SK-N-SH treated with all-trans-retinoic acid at 6 μM for 48 hours (cell line): ENCODE measurements around the gene TNPO2.

ENCODE experiments used
- ATAC-seq: fragments of 200-7000 bp; cut with Tn5 transposase; 3 replicates; pipeline ENCODE4 v1.9.1; 2020; ENCODE audit warnings: mild to moderate bottlenecking, moderate library complexity
- ARNTL ChIP-seq: fragments of 450-650 bp; formaldehyde crosslinking; IDR thresholded peaks from 2 replicates; pipeline ENCODE4 v1.5.0; 2020; ENCODE audit warnings: low read depth, mild to moderate bottlenecking, moderate library complexity, borderline replicate concordance
- BACH2 ChIP-seq: fragments of 250-450 bp; sonication (Bioruptor Pico); IDR thresholded peaks from 2 replicates; pipeline ENCODE4 v1.9.0; 2021; ENCODE audit warnings: mild to moderate bottlenecking, borderline replicate concordance
- CREB5 ChIP-seq: fragments of 250-450 bp; sonication (Bioruptor Pico); IDR thresholded peaks from 2 replicates; pipeline ENCODE4 v1.5.1; 2020; ENCODE audit warnings: low read depth, mild to moderate bottlenecking, moderate library complexity
- CSDC2 ChIP-seq: fragments of 250-450 bp; sonication (Bioruptor Pico); IDR thresholded peaks from 2 replicates; pipeline ENCODE4 v1.5.0; 2020; ENCODE audit warnings: mild to moderate bottlenecking, moderate library complexity
- CSRNP3 ChIP-seq: fragments of 250-450 bp; sonication (Bioruptor Pico); IDR thresholded peaks from 2 replicates; pipeline ENCODE4 v1.5.1; 2021; ENCODE audit warnings: mild to moderate bottlenecking, moderate library complexity
- ESRRG ChIP-seq: fragments of 250-450 bp; sonication (Bioruptor Pico); IDR thresholded peaks from 2 replicates; pipeline ENCODE4 v1.6.1; 2021; ENCODE audit warnings: mild to moderate bottlenecking
- GLIS3 ChIP-seq: fragments of 250-450 bp; sonication (Bioruptor Pico); IDR thresholded peaks from 2 replicates; pipeline ENCODE4 v1.5.0; 2020; ENCODE audit warnings: mild to moderate bottlenecking, moderate library complexity
- ISL1 ChIP-seq: fragments of 250-450 bp; sonication (Bioruptor Pico); IDR thresholded peaks from 2 replicates; pipeline ENCODE4 v2.1.2; 2022; ENCODE audit warnings: mild to moderate bottlenecking, moderate library complexity
- OSR1 ChIP-seq: fragments of 250-450 bp; sonication (Bioruptor Pico); IDR thresholded peaks from 2 replicates; pipeline ENCODE4 v1.8.0; 2022; ENCODE audit warnings: moderate library complexity, mild to moderate bottlenecking, inconsistent platforms
- POU6F1 ChIP-seq: fragments of 250-450 bp; sonication (Bioruptor Pico); IDR thresholded peaks from 2 replicates; pipeline ENCODE4 v1.8.0; 2021; ENCODE audit warnings: low read depth, mild to moderate bottlenecking, moderate library complexity, borderline replicate concordance
- PPARA ChIP-seq: fragments of 250-450 bp; sonication (Bioruptor Pico); IDR thresholded peaks from 2 replicates; pipeline ENCODE4 v1.5.0; 2020; ENCODE audit warnings: mild to moderate bottlenecking, borderline replicate concordance
- RARB ChIP-seq: fragments of 250-450 bp; sonication (Bioruptor Pico); IDR thresholded peaks from 2 replicates; pipeline ENCODE4 v1.8.0; 2021; ENCODE audit warnings: mild to moderate bottlenecking, moderate library complexity
- SNAI2 ChIP-seq: fragments of 250-450 bp; sonication (Bioruptor Pico); IDR thresholded peaks from 2 replicates; pipeline ENCODE4 v1.5.0; 2020; ENCODE audit warnings: mild to moderate bottlenecking, moderate library complexity
- TCF4 ChIP-seq: fragments of 250-450 bp; sonication (Bioruptor Pico); IDR thresholded peaks from 2 replicates; pipeline ENCODE4 v1.8.0; 2021; ENCODE audit warnings: mild to moderate bottlenecking, moderate library complexity, borderline replicate concordance
- TOX ChIP-seq: fragments of 250-450 bp; sonication (Bioruptor Pico); IDR thresholded peaks from 2 replicates; pipeline ENCODE4 v1.8.0; 2021; ENCODE audit warnings: mild to moderate bottlenecking, moderate library complexity, borderline replicate concordance
- TSHZ2 ChIP-seq: fragments of 250-450 bp; sonication (Bioruptor Pico); IDR thresholded peaks from 2 replicates; pipeline ENCODE4 v1.5.0; 2020; ENCODE audit warnings: mild to moderate bottlenecking, moderate library complexity
- ZC3H10 ChIP-seq: fragments of 250-450 bp; sonication (Bioruptor Pico); IDR thresholded peaks from 2 replicates; pipeline ENCODE4 v1.5.1; 2021; ENCODE audit warnings: mild to moderate bottlenecking, moderate library complexity
- ZFP30 ChIP-seq: fragments of 450-650 bp; formaldehyde crosslinking; IDR thresholded peaks from 2 replicates; pipeline ENCODE4 v1.5.0; 2022; ENCODE audit warnings: mild to moderate bottlenecking, moderate library complexity
- ZNF70 ChIP-seq: fragments of 450-650 bp; formaldehyde crosslinking; IDR thresholded peaks from 2 replicates; pipeline ENCODE4 v1.5.0; 2020; ENCODE audit warnings: mild to moderate bottlenecking, moderate library complexity
- ZNF8 ChIP-seq: fragments of 450-650 bp; formaldehyde crosslinking; IDR thresholded peaks from 2 replicates; pipeline ENCODE4 v1.5.0; 2020; ENCODE audit warnings: mild to moderate bottlenecking, moderate library complexity

TNPO2 gene

GRCh38 chr19:12696366-12697335, 27.1 kb downstream of the TNPO2 start, which contains the start of gene FBXW9:
FBXW9 (minus strand) TSS chr19:12696631; CDS start chr19:12696581, 50 bp downstream.
- 0 out of 2 replicates have a peak, but pooled peaks have one; percentile 22 for TF ChIP-seq ZNF8
- 0 out of 2 replicates have a peak, but pooled peaks have one; percentile 26 for TF ChIP-seq GLIS3 (CRISPR knock-in tag)
- no peak for TF ChIP-seq CSRNP3 (CRISPR knock-in tag)
- TF ChIP-seq CSDC2, result no peak
- 0 out of 2 replicates have a peak, but pooled peaks have one; percentile 5 for TF ChIP-seq TOX (CRISPR knock-in tag)
- TF ChIP-seq ESRRG (CRISPR knock-in tag), result 0 out of 2 replicates have a peak, but pooled peaks have one; percentile 73
- TF ChIP-seq ZC3H10 (CRISPR knock-in tag), result no peak
- no peak for TF ChIP-seq ARNTL (CRISPR knock-in tag)
- no peak for TF ChIP-seq SNAI2 (CRISPR knock-in tag)
- TF ChIP-seq ISL1 (CRISPR knock-in tag), result no peak
- TF ChIP-seq CREB5 (CRISPR knock-in tag), result no peak
- ATAC-seq, result peak; percentile 91

GRCh38 chr19:12695997-12696365, 27.8 kb downstream of the TNPO2 start:
- ATAC-seq, result peak; percentile 28
- TF ChIP-seq TSHZ2 (CRISPR knock-in tag) (no peak), TCF4 (CRISPR knock-in tag) (no peak), CSRNP3 (CRISPR knock-in tag) (no peak), CSDC2 (no peak), OSR1 (CRISPR knock-in tag) (no peak), PPARA (CRISPR knock-in tag) (no peak), BACH2 (no peak), SNAI2 (CRISPR knock-in tag) (no peak), ZFP30 (CRISPR knock-in tag) (no peak), ZNF8 (no peak), RARB (no peak), ESRRG (CRISPR knock-in tag) (no peak), TOX (CRISPR knock-in tag) (no peak), CREB5 (CRISPR knock-in tag) (no peak), ZNF70 (no peak)

GRCh38 chr19:12695514-12695913, 28.2 kb downstream of the TNPO2 start:
- ATAC-seq, result no peak
- TF ChIP-seq CREB5 (CRISPR knock-in tag) (no peak), TSHZ2 (CRISPR knock-in tag) (no peak), POU6F1 (CRISPR knock-in tag) (no peak), BACH2 (no peak), TOX (CRISPR knock-in tag) (no peak), CSDC2 (no peak)
